ENCODE measurements around the gene TMCO5A. TPM values are rescaled to one million over a fixed set of nuclear protein-coding genes. Genes with fewer than 3 reads are reported as not detected.

TMCO5A gene
- polyA plus RNA-seq, 10 donors: not detected

- no peak for DNase-seq
These were observed 33.3 kb downstream of the TMCO5A start for GRCh38 chr15:37967788-37968187.

- no peak for DNase-seq
These were observed 39.4 kb downstream of the TMCO5A start for GRCh38 chr15:37973856-37974255.

DNA sequence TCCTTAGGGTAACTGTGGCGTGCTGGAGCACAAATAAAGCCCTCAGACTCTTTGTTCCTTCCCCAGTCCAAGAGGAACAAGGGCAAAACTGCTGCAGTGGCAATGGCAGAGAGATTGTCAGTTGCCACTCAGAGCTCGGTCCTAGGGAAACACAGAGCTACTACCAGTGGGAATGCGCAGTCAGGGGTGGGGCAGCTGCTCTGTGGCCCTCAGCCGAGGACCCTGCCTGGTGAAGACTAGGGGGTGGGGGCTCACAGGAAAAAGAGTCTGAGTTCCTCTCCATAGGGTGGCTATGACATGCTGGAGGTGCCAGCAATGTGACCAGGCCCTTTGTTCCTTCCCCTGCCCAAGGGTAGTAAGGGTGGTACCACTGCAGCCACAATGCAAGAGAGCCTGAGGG is 43.8 kb downstream of the TMCO5A start:
- no peak for DNase-seq

DNA sequence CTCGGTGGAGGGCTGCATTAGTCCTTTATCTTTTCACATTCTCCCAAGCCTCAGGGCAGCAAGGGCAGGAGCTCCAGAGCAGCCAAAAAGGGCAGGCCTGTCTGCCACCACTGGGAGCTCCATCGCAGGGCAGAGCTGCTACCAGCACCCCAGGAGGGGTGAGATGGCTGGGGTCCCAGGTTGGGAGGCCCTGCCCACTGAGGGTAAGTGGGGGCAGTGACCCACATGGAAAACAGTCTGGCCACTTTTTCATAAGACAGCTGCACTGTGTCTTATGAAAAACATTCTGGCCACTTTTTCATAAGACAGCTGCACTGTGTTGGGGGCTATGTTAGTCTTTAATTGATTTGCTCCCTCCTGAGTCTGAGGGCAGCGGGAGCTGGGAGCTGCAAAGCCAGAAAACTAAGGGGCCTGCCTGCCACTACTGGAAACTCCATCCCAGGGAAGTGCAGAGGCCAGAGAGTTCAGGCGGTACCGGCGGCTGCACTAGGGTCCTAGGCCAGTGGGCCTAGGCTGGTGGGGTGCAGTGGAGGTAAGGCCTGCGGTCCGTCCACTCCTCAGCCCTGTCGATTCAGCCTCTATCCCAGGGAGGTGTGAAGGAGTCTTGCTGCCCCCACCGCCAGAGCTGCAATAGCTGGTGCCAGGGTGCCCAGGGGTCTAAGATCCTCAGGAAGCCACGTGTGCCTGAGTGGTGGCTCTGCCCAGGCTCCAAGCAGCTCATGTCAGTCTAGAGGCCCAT is 45.4 kb downstream of the TMCO5A start:
- peak; percentile 20 to 45 (median 21) for DNase-seq

- no peak for DNase-seq
These were observed 46.8 kb downstream of the TMCO5A start for GRCh38 chr15:37981201-37981600.

- DNase-seq: peak in 2 of 3 donors; percentile 12 to 23
These were observed 47.3 kb downstream of the TMCO5A start for GRCh38 chr15:37981775-37982174.

DNA sequence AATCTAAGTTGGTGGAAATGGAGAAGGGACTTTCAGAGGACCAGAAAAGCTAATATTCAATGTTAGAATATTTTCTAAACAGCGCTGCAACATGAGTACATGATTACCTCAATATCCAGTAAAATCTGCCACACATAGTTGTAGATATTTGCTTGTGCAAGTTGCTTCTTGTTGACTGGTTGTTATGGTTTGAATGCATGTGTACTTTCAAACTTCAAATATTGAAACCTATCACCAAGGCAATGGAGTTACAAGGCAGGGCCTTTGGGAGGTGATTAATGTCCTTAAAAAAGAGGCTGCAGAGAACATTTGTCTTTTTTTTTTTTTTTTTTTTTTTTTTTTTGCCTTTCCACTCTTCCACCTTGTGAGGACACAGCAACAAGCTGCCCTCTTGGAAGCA is 49.9 kb downstream of the TMCO5A start:
- no peak for DNase-seq

- DNase-seq: peak; percentile 69 to 86 (median 69)
These were observed 61.3 kb downstream of the TMCO5A start for GRCh38 chr15:37995461-37996347.
